HepG2 (cell line): Measurements from ENCODE around the gene TRANK1. TPM values are rescaled to one million over a fixed set of nuclear protein-coding genes. Genes with fewer than 3 reads are reported as not detected.

Source experiments
- ATAC-seq: fragments of 200-7000 bp; cut with Tn5 transposase; 3 replicates; pipeline ENCODE4 v1.9.1; 2020; ENCODE audit warnings: mild to moderate bottlenecking, moderate library complexity
- BruUV-seq: library from RNA; stranded (reverse); fragments of 400-500 nt; replicated peaks from 2 replicates; lab custom pipeline; 2021; lab: Mats Ljungman, UMichigan
- CTCF ChIA-PET: fragments of 300-600 bp; formaldehyde crosslinking; extraction: SDS; loops from one replicate; lab custom pipeline; 2021; ENCODE audit warnings: low total read pairs, inconsistent platforms, low intra/inter-chr PET ratio; lab: Yijun Ruan, JAX
- POLR2A ChIA-PET: fragments of 350-600 bp; sonication (Branson Sonifier 250); formaldehyde crosslinking; loops from one replicate; lab custom pipeline; 2020; ENCODE audit warnings: antibody characterized with exemption, inconsistent platforms; lab: Yijun Ruan, JAX
- DNase-seq: peaks from one replicate; pipeline ENCODE4 v3.0.0-alpha.2; 2015; ENCODE audit warnings: low spot score
- FAIRE-seq: peaks from 3 replicates; lab custom pipeline; 2011; peaks lifted over from hg19 to GRCh38; lab: Jason Lieb, UNC
- H2AFZ ChIP-seq: one replicate; pipeline ENCODE4 v1.6.1; 2011; ENCODE audit warnings: low read length, inconsistent platforms
- H3K27ac ChIP-seq: fragments of 300-600 bp; 3 replicates; pipeline ENCODE4 v1.8.0; 2011; ENCODE audit warnings: mixed run types, mild to moderate bottlenecking, mixed read lengths, low read length, inconsistent platforms; ENCODE audit not compliant: insufficient read depth; ENCODE audit errors: extremely low read length
- H3K27me3 ChIP-seq, 2 experiments: fragments of 200-600 bp in 1 of 2; 2 replicates in 1 of 2; 3 replicates in 1 of 2; pipeline versions ENCODE4 v1.6.0 to v1.8.0; 2011; ENCODE audit warnings: low read length in 2 of 2, mild to moderate bottlenecking in 2 of 2, moderate library complexity in 2 of 2, inconsistent platforms in 1 of 2; ENCODE audit not compliant: insufficient read depth in 2 of 2, control insufficient read depth in 1 of 2
- H3K36me3 ChIP-seq, 2 experiments: fragments of 200-600 bp in 1 of 2; replicated peaks in 1 of 2; 2 replicates in 1 of 2; 3 replicates in 1 of 2; pipeline versions ENCODE4 v1.5.1 to v1.8.0; 2011; ENCODE audit warnings: low read length in 2 of 2, inconsistent platforms in 1 of 2; ENCODE audit not compliant: insufficient read depth in 2 of 2, control insufficient read depth in 1 of 2
- H3K4me1 ChIP-seq: 2 replicates; pipeline ENCODE4 v1.5.1; 2012; ENCODE audit warnings: low read length, inconsistent platforms; ENCODE audit not compliant: insufficient read depth
- H3K4me2 ChIP-seq: 2 replicates; pipeline ENCODE4 v1.6.0; 2011; ENCODE audit warnings: low read depth, low read length, inconsistent platforms
- H3K4me3 ChIP-seq, 3 experiments: fragments of 200-600 bp in 1 of 3; sonication (generic), shearing (Covaris generic) in 1 of 3; replicated peaks in 1 of 3; 2 replicates each; pipeline ENCODE4 v1.5.1; 2011 to 2016; ENCODE audit warnings: low read length in 3 of 3, inconsistent platforms in 2 of 3, low read depth in 2 of 3, mild to moderate bottlenecking in 2 of 3, control low read depth in 1 of 3, mixed read lengths in 1 of 3; ENCODE audit not compliant: insufficient read depth in 1 of 3
- H3K79me2 ChIP-seq: one replicate; pipeline ENCODE4 v1.6.1; 2011; ENCODE audit warnings: low read length, inconsistent platforms; ENCODE audit not compliant: insufficient read depth
- H3K9ac ChIP-seq: 2 replicates; pipeline ENCODE4 v1.6.0; 2011; ENCODE audit warnings: mild to moderate bottlenecking, low read depth, low read length, inconsistent platforms; ENCODE audit not compliant: insufficient read depth
- H3K9me3 ChIP-seq: 2 replicates; pipeline ENCODE4 v1.5.1; 2012; ENCODE audit warnings: mild to moderate bottlenecking, low read length
- H4K20me1 ChIP-seq: 2 replicates; pipeline ENCODE4 v1.6.0; 2011; ENCODE audit warnings: inconsistent platforms, mild to moderate bottlenecking, low read length, moderate library complexity; ENCODE audit not compliant: insufficient read depth
- REL ChIP-seq: sonication (generic); formaldehyde crosslinking; conservative IDR thresholded peaks from 2 replicates; pipeline ENCODE4 v1.8.0; 2022; ENCODE audit warnings: mild to moderate bottlenecking, missing genetic modification reagents, moderate library complexity
- SIN3A ChIP-seq: IDR thresholded peaks from 2 replicates; pipeline ENCODE4 v1.6.1; 2011; ENCODE audit warnings: low read depth, mild to moderate bottlenecking, control low read depth, low read length, borderline replicate concordance
- ZNF281 ChIP-seq: sonication (generic); formaldehyde crosslinking; IDR thresholded peaks from 2 replicates; pipeline ENCODE4 v1.4.0; 2020; ENCODE audit warnings: missing genetic modification reagents, borderline replicate concordance
- WGBS: methylation state at CpG from one replicate; pipeline ENCODE4 v1.1.6; 2017; ENCODE audit warnings: low lambda C conversion rate; 5-methylcytosine and 5-hydroxymethylcytosine counted together
- in situ Hi-C: cut with HindIII; loops from 2 replicates; pipeline ENCODE4 v1.10.0; 2017; ENCODE audit warnings: low pct_unique_long_range_greater_than_20kb; ENCODE audit not compliant: extremely low pct_ligation_motif_present
- intact Hi-C: fragments of 100-400 bp; cut with micrococcal nuclease; formaldehyde crosslinking; loops from one replicate; pipeline ENCODE4 v1.10.0; 2022; ENCODE audit not compliant: unreplicated experiment
- polyA plus RNA-seq, 8 experiments: library from polyadenylated mRNA; depleted of rRNA in 3 of 8; stranded (reverse) in 7 of 8; unstranded in 1 of 8; fragments of >200 nt; fragmentation: Illumina TruSeq in 4 of 8; extraction: Trizol in 4 of 8; gene quantifications; 2 replicates each; pipeline versions ENCODE4 v1.2.1 to v1.2.3, GENCODE V29; 2011 to 2016; ENCODE audit warnings: low read depth in 4 of 8, missing spikeins in 1 of 8, mixed read lengths in 1 of 8; ENCODE audit not compliant: insufficient read depth in 1 of 8
- total RNA-seq, 5 experiments: library from RNA; depleted of rRNA; stranded (reverse); fragments of >200 nt; fragmentation: Illumina TruSeq; extraction: Trizol; gene quantifications; 2 replicates each; pipeline ENCODE4 v1.2.3, GENCODE V29; 2016; ENCODE audit warnings: low read depth in 1 of 5

Gene TRANK1
- total and polyA plus RNA-seq, 2 of the 13 experiments (the other 11 are each of a cell fraction or from before 2014, with no cell fraction given) = 0.13 to 0.32 TPM

GRCh38 chr3:36903119-36903882, 41.6 kb downstream of the TRANK1 start (continued):
- TF ChIP-seq ZNF281 (CRISPR knock-in tag) = no peak
- no peak for TF ChIP-seq SIN3A

- in situ Hi-C loops (loop anchor here (5.0 kb wide), 1 partner anchor 56 kb away; no protein-coding TSS in a partner anchor), intact Hi-C loops (no loop called here)
- no peaks in the 10 kb centered on the region for H3K79me2 ChIP-seq
- no peak overlapping the region for H3K27ac ChIP-seq
- FAIRE-seq (no peak), ATAC-seq (no peak), DNase-seq (no peak)
- H3K36me3 ChIP-seq = no peaks in the 10 kb centered on the region
- no peaks in the 10 kb centered on the region for H4K20me1 ChIP-seq
- no peak overlapping the region for H3K9ac ChIP-seq
- H3K4me2 ChIP-seq = no peak overlapping the region
- H3K4me1 ChIP-seq = 0 out of 2 replicates have a peak, but pooled peaks cover 6% of the 10 kb centered on the region
- WGBS = 16% methylated on average over 4 of the region's 4 CpGs
- H3K4me3 ChIP-seq = no peak overlapping the region
- H2AFZ ChIP-seq = no peak overlapping the region
- TF ChIP-seq REL = no peak
- H3K27me3 ChIP-seq = no peaks in the 10 kb centered on the region
- H3K9me3 ChIP-seq = no peaks in the 10 kb centered on the region
- POLR2A ChIA-PET = no interaction called here
- no TSS peak for BruUV-seq
- CTCF ChIA-PET = no interaction called here
Observed at GRCh38 chr3:36901588-36901987, 43.3 kb downstream of the TRANK1 start.
